ENCODE data around the gene LCP2.

DNA sequence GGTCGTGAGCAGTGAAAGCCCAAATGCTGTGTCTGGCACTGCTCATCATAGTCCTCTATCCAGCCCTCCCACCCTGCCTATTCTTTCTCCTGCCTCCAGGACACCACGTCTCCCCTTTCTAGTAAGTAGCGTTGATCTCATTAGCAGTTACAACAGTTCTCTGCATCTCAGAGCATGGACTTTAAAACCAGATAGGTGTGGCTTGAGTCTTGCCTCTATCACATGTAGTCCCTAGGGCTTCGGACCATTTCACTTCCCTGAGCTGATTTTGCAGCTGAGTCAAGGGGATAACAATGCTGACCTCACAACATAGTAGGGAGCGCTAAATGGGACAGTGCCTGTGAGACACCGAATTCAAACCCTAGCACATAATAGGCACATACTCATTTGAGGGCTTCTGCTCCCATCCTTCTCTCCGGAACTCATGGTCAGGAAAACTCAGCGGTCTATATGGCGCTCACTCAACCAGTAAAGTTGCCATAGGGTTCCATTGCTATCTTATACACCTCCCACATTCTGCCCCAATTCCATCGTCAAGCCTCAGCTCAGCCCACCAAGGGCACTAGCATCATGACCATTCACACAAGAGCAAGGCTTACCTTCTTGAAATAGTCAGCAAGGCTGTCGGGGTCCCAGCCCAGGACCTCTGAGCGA, 515 bp downstream of the LCP2 start:
- no peak for TF ChIP-seq ZNF121 (tag by site-specific recombination; IDR thresholded peaks at IDR 0.05)
- TF ChIP-seq, protein P1, sequence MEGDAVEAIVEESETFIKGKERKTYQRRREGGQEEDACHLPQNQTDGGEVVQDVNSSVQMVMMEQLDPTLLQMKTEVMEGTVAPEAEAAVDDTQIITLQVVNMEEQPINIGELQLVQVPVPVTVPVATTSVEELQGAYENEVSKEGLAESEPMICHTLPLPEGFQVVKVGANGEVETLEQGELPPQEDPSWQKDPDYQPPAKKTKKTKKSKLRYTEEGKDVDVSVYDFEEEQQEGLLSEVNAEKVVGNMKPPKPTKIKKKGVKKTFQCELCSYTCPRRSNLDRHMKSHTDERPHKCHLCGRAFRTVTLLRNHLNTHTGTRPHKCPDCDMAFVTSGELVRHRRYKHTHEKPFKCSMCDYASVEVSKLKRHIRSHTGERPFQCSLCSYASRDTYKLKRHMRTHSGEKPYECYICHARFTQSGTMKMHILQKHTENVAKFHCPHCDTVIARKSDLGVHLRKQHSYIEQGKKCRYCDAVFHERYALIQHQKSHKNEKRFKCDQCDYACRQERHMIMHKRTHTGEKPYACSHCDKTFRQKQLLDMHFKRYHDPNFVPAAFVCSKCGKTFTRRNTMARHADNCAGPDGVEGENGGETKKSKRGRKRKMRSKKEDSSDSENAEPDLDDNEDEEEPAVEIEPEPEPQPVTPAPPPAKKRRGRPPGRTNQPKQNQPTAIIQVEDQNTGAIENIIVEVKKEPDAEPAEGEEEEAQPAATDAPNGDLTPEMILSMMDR (tag by site-specific recombination; IDR thresholded peaks at IDR 0.05): no peak
- TF ChIP-seq, protein P2, sequence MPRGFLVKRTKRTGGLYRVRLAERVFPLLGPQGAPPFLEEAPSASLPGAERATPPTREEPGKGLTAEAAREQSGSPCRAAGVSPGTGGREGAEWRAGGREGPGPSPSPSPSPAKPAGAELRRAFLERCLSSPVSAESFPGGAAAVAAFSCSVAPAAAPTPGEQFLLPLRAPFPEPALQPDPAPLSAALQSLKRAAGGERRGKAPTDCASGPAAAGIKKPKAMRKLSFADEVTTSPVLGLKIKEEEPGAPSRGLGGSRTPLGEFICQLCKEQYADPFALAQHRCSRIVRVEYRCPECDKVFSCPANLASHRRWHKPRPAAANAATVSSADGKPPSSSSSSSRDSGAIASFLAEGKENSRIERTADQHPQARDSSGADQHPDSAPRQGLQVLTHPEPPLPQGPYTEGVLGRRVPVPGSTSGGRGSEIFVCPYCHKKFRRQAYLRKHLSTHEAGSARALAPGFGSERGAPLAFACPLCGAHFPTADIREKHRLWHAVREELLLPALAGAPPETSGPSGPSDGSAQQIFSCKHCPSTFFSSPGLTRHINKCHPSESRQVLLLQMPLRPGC (tag by site-specific recombination; IDR thresholded peaks at IDR 0.05): no peak
- no peak for TF ChIP-seq ZNF16 (tag by site-specific recombination; IDR thresholded peaks at IDR 0.05; ENCODE audit: low read depth)
- TF ChIP-seq ZNF501 (tag by site-specific recombination; IDR thresholded peaks at IDR 0.05): no peak
- TF ChIP-seq, protein P3, sequence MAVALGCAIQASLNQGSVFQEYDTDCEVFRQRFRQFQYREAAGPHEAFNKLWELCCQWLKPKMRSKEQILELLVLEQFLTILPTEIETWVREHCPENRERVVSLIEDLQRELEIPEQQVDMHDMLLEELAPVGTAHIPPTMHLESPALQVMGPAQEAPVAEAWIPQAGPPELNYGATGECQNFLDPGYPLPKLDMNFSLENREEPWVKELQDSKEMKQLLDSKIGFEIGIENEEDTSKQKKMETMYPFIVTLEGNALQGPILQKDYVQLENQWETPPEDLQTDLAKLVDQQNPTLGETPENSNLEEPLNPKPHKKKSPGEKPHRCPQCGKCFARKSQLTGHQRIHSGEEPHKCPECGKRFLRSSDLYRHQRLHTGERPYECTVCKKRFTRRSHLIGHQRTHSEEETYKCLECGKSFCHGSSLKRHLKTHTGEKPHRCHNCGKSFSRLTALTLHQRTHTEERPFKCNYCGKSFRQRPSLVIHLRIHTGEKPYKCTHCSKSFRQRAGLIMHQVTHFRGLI (tag by site-specific recombination; IDR thresholded peaks at IDR 0.05): no peak
